Stimulated activated CD8-positive, alpha-beta memory T cell treated with anti-CD3 and anti-CD28 coated beads, Interleukin-7, amount 100 ng/mL, for 48 hours (primary cell): ENCODE measurements around the gene PRAC1.

Experiments
- DNase-seq, 2 donors: peaks; one replicate each; pipeline ENCODE4 v3.0.0-alpha.2; 2020; ENCODE audit warnings: low read depth in 1 of 2; ENCODE audit errors: extremely low read depth in 1 of 2

PRAC1 gene

GRCh38 chr17:48715496-48716399 lies 6.6 kb downstream of the PRAC1 start:
- DNase-seq: no peak

GRCh38 chr17:48711128-48711527 lies 11.2 kb downstream of the PRAC1 start:
- no peak for DNase-seq

DNA sequence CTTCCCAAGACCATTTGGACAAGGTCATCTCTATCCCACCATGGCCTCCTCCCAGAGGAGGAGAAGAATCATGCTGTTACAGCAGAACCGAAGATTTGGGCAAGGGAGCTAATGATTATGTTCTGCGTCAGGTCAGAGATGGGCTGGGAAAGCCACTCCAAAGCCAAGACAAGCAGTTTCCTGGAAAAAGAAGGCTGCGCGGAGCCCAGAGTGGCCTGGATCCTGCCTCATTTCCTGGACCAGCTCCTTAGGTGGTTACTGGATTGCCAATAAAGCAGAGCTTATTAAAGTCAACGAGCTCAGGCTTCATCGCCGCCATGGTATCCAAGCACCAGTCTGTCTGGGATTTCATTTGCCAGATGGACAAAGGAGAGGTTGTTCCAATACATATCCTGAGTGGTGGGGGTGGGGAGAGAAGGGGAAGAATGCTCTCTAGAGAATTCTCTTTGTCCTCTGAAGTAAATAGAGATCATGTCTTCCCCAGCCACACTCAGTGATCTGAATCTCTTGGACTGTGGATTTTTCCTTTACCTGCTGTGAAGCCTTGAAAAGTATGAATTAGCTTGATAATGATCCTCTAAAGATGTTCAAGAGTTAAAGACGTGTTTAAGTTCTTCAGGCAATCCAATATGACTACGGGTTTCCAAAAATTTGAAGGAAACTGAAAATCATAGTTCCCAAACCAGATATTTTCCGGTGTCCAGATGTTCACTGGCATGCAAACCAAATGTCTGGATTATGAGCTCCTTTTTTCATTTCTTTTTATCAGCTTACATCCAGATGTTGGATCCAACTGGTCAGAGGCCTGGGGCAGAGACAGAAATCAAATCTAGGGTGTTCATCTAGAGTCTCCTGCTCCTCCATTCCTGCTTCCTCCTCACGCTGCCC lies 17.7 kb downstream of the PRAC1 start:
- DNase-seq: no peak

DNA sequence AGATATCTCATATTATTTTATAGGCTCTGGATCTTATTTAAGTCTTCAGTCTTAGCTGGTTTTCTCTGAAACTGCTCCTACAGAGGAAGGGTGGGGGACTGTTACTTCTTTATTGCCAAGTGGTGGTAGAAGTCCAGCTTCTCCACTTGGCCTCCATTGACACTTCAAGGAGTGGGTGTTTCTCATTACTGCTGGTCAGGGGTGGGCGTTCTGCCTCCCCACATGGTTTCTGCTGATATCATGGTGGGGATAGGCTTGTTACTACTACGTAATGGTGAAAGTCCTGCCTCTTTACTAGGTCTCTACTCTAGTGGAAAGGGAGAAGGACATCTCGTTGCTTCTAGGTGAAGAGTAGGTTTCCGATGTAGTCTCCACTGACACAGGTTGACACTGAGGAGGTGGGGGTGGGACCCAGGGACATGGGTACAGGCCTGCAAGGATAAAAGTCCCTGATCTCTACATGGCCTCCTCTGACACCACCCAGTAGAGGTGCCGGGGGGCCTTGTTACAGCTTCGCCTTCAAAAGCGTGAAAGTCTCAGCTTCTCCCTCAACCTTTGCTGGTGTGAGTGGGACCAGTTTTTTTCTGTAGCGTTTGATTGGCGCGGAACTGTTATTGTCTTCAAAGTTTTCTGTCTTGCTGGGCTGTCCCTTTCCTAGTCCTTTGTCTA lies 20.3 kb downstream of the PRAC1 start:
- DNase-seq: no peak

- no peak for DNase-seq
These were observed 29.1 kb downstream of the PRAC1 start for GRCh38 chr17:48693178-48693577.

GRCh38 chr17:48692049-48692448 lies 30.3 kb downstream of the PRAC1 start:
- no peak for DNase-seq

DNA sequence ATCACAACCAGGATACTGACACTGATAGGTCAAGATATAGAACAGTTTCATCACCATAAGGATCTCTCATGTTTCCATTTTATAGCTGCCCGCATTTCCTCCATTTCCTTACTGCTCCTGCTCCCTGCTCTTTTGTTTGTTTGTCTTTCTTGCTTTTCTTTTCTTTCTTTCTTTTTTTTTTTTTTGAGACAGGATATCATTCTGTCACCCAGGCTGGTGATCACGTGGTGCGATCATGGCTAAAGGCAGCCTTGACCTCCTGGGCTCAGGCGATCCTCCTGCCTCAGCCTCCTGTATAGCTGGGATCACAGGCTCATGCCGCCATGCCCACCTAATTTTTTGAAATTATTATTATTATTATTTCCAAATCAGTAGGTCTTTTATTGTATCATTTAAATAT lies 31.7 kb downstream of the PRAC1 start:
- no peak for DNase-seq

DNA sequence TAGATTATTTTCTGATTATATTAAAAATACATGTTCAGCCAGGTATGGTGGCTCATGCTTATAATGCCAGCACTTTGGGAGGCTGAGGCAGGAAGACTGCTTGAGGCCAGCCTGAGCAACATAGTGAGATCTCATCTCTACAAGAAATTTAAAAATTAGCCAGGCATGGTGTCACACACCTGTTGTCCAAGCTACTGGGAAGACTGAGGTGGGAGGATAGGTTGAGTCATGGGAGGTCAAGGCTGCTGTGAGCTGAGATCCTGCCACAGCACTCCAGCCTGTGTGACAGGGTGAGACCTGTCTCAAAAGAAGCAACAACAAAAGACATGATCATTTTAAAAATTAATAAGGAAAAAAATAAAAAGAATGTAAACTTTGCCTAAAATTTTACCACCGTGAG lies 40.7 kb downstream of the PRAC1 start:
- no peak for DNase-seq

GRCh38 chr17:48679385-48680096 lies 42.8 kb downstream of the PRAC1 start:
- DNase-seq: no peak

- peak; percentile 21 to 47 for DNase-seq
These were observed 44.0 kb downstream of the PRAC1 start for GRCh38 chr17:48678141-48678971.

GRCh38 chr17:48676963-48677558 lies 45.3 kb downstream of the PRAC1 start:
- DNase-seq: no peak

- DNase-seq: no peak
These were observed 50.0 kb downstream of the PRAC1 start for GRCh38 chr17:48672340-48672739.
